HG02798 (cell line): ENCODE measurements around the gene SIAH2.

Experiments used
- ATAC-seq: cut with Tn5 transposase; IDR thresholded peaks from one replicate; pipeline ENCODE4 v1.9.1; 2021; ENCODE audit warnings: mild to moderate bottlenecking; ENCODE audit not compliant: unreplicated experiment, poor library complexity

SIAH2 gene

DNA sequence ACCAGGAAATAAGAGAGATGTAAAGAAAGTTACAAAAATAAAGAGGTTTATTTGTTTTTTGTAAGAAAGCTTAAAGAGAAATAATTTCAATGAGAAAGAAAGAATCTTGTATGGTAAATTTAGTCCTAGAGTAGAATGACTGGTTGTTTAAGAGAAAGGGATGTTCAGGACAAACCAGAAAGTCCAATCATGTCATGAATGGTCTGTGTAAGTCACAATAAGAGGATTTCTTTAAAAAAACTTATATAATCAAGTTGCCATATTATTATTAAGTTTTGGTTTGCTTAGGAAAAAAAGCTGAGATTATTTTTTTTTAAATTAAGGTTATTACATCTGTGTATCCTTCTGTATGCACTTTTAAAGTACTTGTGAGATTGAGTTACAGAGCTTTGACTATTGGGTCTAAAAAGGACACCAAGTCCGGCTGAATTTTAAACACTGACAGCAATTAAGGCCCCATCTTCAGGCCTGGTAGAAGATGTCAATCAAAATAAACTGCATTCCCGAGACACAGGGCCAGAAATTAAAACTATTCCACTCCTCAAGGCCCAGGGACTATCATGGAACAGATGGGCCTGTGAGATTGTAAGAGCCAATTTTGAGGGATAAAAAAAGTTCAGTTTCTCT is 71.4 kb downstream of the SIAH2 start:
- no peak for ATAC-seq
